Psoas muscle (tissue), 8 donors: ENCODE results near the gene STUM. TPM values are rescaled to one million over a fixed set of nuclear protein-coding genes. Genes with fewer than 3 reads are reported as not detected.
A peak's percentile ranks its signal among the peaks of the same experiment; 100 is the strongest.

Experiments
- ATAC-seq, 4 donors: fragments of 200-7000 bp; cut with Tn5 transposase; one replicate each; pipeline ENCODE4 v1.9.1; 2020; ENCODE audit warnings: moderate library complexity in 3 of 4, mild to moderate bottlenecking in 2 of 4
- DNase-seq, 2 donors: peaks; one replicate each; pipeline ENCODE4 v3.0.0-alpha.2; 2020
- H3K27ac ChIP-seq: fragments of 200-600 bp; one replicate; pipeline ENCODE4 v1.8.0; 2022
- H3K27me3 ChIP-seq, 3 donors: fragments of 200-600 bp in 1 of 3; one replicate each; pipeline versions ENCODE4 v1.6.1 to v1.8.0; 2013 to 2022; ENCODE audit warnings: low read length in 2 of 3, mild to moderate bottlenecking in 2 of 3, moderate library complexity in 1 of 3; ENCODE audit not compliant: insufficient read depth in 3 of 3
- H3K36me3 ChIP-seq, 2 donors: fragments of 200-600 bp in 1 of 2; one replicate each; pipeline versions ENCODE4 v1.6.1 to v1.8.0; 2013 to 2022; ENCODE audit warnings: low read depth in 1 of 2, mild to moderate bottlenecking in 1 of 2, moderate library complexity in 1 of 2; ENCODE audit not compliant: insufficient read depth in 1 of 2
- H3K4me1 ChIP-seq: fragments of 200-600 bp; one replicate; pipeline ENCODE4 v1.8.0; 2022
- H3K4me3 ChIP-seq: fragments of 200-600 bp; one replicate; pipeline ENCODE4 v1.8.0; 2022; ENCODE audit warnings: mild to moderate bottlenecking
- H3K9me3 ChIP-seq: fragments of 200-600 bp; one replicate; pipeline ENCODE4 v1.8.0; 2022
- WGBS, 3 donors: extraction: QIAGEN DNeasy Blood & Tissue Kit; methylation state at CpG; one replicate each; pipeline versions ENCODE4 v1.1.6 to v1.1.7; 2013; 5-methylcytosine and 5-hydroxymethylcytosine counted together
- intact Hi-C, 2 donors: fragments of 100-400 bp; cut with DNase I; formaldehyde crosslinking; loops; one replicate each; pipeline versions ENCODE4 v1.11.0 to v1.14.2; 2022
- polyA plus RNA-seq, 3 donors: library from polyadenylated mRNA; stranded (reverse); fragments of 200-250 nt; gene quantifications; one replicate each; pipeline ENCODE4 v1.2.3, GENCODE V29; 2013
- total RNA-seq, 4 donors: library from RNA; stranded (reverse); fragmentation: NEBNext Ultra II Directional in 2 of 4; extraction: Animal tissue kit (Norgen Biotek cat#: 25700) in 2 of 4; gene quantifications; one replicate each; pipeline versions ENCODE4 v1.2.1 to v1.2.4, GENCODE V29; 2021 to 2023
- TF ChIP-seq, protein P1 (sequence below): fragments of 200-600 bp; IDR thresholded peaks from one replicate; pipeline ENCODE4 v1.8.0; 2022; ENCODE audit warnings: antibody characterized with exemption
- donor health status: healthy with polysubstance abuse.
- donor health status: DM: no; HTN: no; CAD: no; lungs with moderate emphysema.
- donor health status: Bipolar disorder and iron deficiency.
- donor health status: healthy.
- donor health status: DM: yes; HTN: yes; CAD: no.
- donor health status: DM: no; HTN: no; CAD: no.
- donor health status: DM: no; HTN: no; CAD: no.
- donor health status: DM: yes; HTN: yes; CAD: no.

Gene STUM
- total and polyA plus RNA-seq, 7 donors, result 0.34 to 1.5 (median 0.96) TPM

DNA sequence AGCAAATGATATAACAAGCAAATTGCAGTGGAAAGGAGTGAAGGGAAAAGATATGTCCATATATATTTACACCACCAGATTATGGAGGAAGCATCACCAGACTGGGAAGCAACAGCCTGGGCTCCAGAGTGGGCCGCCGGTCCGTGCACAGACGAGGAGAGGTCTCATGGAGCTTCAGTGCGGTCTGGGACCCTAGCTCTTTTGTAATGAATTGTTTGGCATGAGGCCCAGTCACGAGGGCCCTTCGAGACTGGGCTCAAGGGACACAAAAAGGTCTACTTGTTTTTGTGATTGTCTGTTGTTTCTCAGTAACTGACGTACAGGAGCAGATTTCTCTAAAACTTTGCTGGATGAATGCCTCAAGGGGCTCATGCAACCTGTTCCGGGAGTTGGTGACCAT lies 12.9 kb upstream of the STUM start:
- H3K9me3 ChIP-seq, result no peaks in the 10 kb centered on the region
- no peaks in the 10 kb centered on the region for H3K4me1 ChIP-seq
- DNase-seq (no peak), ATAC-seq (no peak)
- 74 to 84% (median 82%) methylated on average over 9 of the region's 9 CpGs for WGBS, 3 donors
- intact Hi-C loops, result no loop called here
- TF ChIP-seq, protein P1, sequence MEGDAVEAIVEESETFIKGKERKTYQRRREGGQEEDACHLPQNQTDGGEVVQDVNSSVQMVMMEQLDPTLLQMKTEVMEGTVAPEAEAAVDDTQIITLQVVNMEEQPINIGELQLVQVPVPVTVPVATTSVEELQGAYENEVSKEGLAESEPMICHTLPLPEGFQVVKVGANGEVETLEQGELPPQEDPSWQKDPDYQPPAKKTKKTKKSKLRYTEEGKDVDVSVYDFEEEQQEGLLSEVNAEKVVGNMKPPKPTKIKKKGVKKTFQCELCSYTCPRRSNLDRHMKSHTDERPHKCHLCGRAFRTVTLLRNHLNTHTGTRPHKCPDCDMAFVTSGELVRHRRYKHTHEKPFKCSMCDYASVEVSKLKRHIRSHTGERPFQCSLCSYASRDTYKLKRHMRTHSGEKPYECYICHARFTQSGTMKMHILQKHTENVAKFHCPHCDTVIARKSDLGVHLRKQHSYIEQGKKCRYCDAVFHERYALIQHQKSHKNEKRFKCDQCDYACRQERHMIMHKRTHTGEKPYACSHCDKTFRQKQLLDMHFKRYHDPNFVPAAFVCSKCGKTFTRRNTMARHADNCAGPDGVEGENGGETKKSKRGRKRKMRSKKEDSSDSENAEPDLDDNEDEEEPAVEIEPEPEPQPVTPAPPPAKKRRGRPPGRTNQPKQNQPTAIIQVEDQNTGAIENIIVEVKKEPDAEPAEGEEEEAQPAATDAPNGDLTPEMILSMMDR, result no peak
- no peak overlapping the region for H3K27ac ChIP-seq
- H3K36me3 ChIP-seq, result no peaks in the 10 kb centered on the region
- H3K4me3 ChIP-seq, result no peak overlapping the region
- H3K27me3 ChIP-seq, result no peaks in the 10 kb centered on the region

DNA sequence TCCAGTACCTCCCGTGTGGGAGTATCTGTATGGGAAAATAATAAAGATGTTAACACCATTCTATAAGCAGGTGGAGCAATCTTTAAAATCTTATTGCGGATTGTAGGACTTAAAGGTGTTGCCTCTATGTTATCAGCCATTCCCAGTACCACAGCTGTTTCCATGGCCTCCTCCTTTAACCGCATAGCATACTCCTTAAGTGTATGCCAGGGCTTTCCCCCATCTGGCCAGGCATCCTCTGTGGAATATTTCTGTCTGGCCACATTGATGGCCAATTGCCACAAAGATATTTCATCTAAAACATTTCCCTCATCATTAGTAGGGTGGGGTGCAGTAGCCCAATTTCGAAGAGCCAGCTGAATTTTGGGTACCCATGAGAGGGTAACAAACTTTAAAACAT lies 7.3 kb upstream of the STUM start:
- TF ChIP-seq, protein P1, result no peak
- Histone ChIP-seq H3K4me1 (peaks cover 9% of the 10 kb centered on the region), H3K9me3 (no peaks in the 10 kb centered on the region), H3K27me3 (no peaks in the 10 kb centered on the region), H3K4me3 (peak overlapping the region; percentile 4), H3K27ac (peak overlapping the region; percentile 23), H3K36me3 (no peaks in the 10 kb centered on the region)
- intact Hi-C loops, result no loop called here
- no peak for ATAC-seq
- DNase-seq, result no peak
- WGBS, 3 donors, result 64 to 76% (median 69%) methylated on average over 4 of the region's 4 CpGs

DNA sequence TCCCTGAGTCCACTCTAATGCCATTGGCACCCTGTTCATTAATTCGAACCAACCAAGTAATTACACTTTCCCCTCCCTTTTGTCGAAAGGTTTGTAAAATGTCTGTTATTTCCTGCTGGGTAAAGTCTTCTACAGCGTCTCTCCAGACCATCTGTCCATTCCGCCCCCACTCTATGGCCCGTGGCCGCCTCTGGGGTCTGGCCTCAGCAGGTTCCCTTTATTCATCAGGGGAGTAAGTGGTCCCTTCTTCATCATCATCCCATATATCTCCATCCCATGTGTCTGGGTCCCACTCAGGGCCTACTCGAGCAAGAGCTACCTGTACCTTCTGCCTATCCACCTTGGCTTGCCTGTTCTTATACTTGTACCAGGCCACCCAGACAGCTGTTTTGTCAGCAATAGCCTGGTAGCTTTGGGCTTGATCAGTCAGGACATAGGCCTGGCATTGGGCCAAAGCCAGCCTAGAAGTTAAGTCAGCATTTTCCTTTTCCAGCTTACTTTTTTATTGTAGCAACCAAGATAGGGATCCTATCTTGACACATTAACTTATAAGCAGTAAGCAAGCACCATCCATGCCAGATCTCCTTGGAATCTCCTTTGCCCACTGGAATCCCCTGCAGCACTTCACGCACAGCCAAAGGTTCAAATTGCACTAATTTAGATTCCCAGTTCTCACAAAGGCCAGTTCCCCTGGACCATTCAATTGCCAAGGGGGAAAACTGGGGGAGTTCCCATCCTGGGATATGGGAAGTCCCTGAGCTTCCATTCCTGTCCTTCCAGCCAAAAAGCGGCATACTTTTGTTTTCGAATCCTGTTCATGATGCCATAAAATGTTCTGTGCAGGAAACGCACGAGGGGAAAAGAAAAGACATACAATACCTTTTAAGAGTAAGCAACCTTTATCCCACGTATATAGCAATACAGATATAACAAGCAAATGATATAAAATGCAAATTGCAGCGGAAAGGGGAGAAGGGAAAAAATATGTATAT lies 6.6 kb upstream of the STUM start:
- intact Hi-C loops, result no loop called here
- Histone ChIP-seq H3K27me3 (no peaks in the 10 kb centered on the region), H3K36me3 (no peaks in the 10 kb centered on the region), H3K9me3 (no peaks in the 10 kb centered on the region), H3K27ac (peak overlapping the region; percentile 23), H3K4me1 (peaks cover 9% of the 10 kb centered on the region), H3K4me3 (peak overlapping the region; percentile 16)
- DNase-seq (peak; percentile 26 to 66), ATAC-seq (peak in 2 of 4 donors; percentile 29 to 48)
- TF ChIP-seq, protein P1, result no peak
- 36 to 53% (median 39%) methylated on average over 14 of the region's 14 CpGs for WGBS, 3 donors

DNA sequence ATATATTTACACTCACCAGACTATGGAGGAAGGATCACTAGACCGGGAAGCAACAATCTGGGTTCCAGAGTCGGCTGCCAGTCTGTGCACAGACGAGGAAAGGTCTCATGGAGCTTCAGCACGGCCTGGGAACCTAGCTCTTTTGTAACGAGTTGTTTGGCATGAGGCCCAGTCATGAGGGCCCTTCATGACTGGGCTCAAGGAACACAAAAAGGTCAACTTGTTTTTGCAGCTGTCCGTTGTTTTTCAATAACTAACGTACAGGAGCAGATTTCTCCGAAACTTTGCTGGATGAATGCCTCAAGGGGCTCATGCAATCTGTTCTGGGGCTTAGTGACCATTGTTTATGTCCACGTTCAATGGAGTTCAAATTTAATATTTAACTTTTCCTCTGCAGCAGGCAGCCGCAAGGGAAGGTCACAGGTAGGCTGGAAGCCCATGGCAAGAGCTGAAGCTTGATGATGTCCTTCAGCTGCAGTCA lies 5.9 kb upstream of the STUM start:
- Histone ChIP-seq H3K27ac (peak overlapping the region; percentile 23), H3K27me3 (no peaks in the 10 kb centered on the region), H3K4me3 (no peak overlapping the region), H3K4me1 (peaks cover 9% of the 10 kb centered on the region), H3K36me3 (no peaks in the 10 kb centered on the region), H3K9me3 (no peaks in the 10 kb centered on the region)
- ATAC-seq, result peak; percentile 27 to 77 (median 50)
- intact Hi-C loops, result no loop called here
- peak in 1 of 2 donors; percentile 37 for DNase-seq
- TF ChIP-seq, protein P1, result no peak
- WGBS, 3 donors, result 14 to 21% (median 15%) methylated on average over 10 of the region's 10 CpGs
